Large intestine (tissue), 3 donors: ENCODE measurements around the gene ZNF337. TPM values are rescaled to one million over a fixed set of nuclear protein-coding genes. Genes with fewer than 3 reads are reported as not detected.
"Not testable (repeated sequence)": the region's sequence is repeated elsewhere in the genome, so short reads cannot be mapped to it uniquely, and the experiment has no call there.

Source experiments
- DNase-seq, 2 donors: peaks; one replicate each; pipeline versions ENCODE4 v3.0.0 to v3.0.0-alpha.2; 2013
- H3K27ac ChIP-seq: one replicate; pipeline ENCODE4 v1.5.1; 2013; ENCODE audit warnings: low read length
- H3K27me3 ChIP-seq: 2 replicates; pipeline ENCODE4 v1.6.1; 2013; ENCODE audit warnings: low read length; ENCODE audit not compliant: control insufficient read depth, insufficient read depth
- H3K36me3 ChIP-seq: 2 replicates; pipeline ENCODE4 v1.6.1; 2013; ENCODE audit warnings: low read length; ENCODE audit not compliant: control insufficient read depth, insufficient read depth
- H3K4me1 ChIP-seq: one replicate; pipeline ENCODE4 v1.6.1; 2013; ENCODE audit warnings: low read length; ENCODE audit not compliant: control insufficient read depth, insufficient read depth
- H3K4me3 ChIP-seq: one replicate; pipeline ENCODE4 v1.5.1; 2013; ENCODE audit warnings: low read length
- H3K9me3 ChIP-seq: one replicate; pipeline ENCODE4 v1.6.1; 2013; ENCODE audit warnings: mild to moderate bottlenecking, low read depth, low read length, moderate library complexity; ENCODE audit not compliant: control insufficient read depth
- WGBS: methylation state at CpG from one replicate; pipeline ENCODE4 v1.1.5; 2013; ENCODE audit warnings: low lambda C conversion rate; ENCODE audit not compliant: insufficient coverage; 5-methylcytosine and 5-hydroxymethylcytosine counted together
- polyA plus RNA-seq: library from polyadenylated mRNA; unstranded; fragments of 120-200 nt; gene quantifications from one replicate; pipeline ENCODE4 v1.2.1, GENCODE V29; 2013

Gene ZNF337
- polyA plus RNA-seq, 1 donor, result 28.0 TPM

DNA sequence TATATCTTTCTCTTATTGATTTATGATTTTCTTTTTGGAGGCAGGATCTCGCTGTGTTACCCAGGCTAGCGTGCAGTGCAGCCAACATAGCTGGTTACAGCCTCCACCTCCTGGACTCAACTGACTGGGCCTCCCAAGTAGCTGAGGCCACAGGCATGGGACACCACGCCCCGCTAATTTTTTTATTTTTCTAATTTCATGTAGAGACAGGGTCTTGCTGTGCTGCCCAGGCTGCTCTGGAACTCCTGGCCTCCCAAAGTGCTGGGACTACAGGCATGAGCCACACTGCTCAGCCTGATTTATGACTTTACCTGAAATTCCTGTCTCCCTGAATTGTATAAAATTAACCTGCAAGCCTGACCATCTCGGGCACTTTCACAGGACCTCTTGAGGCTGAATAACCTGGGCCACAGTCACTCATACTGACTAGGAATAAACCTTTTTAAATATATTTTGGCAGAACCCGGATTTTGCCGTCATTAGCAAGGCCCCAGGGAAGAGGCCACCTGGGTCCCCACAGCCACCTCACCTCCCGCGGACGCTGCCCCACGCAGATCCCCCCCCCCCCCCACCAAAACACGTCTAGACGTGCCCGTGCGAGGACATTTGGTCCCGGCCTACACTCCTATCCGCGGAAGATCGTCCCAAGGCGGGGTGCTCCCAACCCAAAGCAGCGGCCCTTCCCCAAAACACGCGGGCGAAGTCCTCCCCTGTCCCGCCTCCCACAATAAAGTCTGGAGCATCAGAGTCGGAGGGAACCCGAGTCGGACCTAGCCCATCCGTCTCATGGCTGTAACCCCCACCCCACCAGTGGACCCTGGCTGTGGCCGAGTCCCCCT lies 902 bp downstream of the ZNF337 start:
- DNase-seq, result peak; percentile 5 to 22
- WGBS, result 100% methylated on average over 2 of the region's 30 CpGs
- H3K4me1 ChIP-seq, result peaks cover 4% of the 10 kb centered on the region
- H3K27ac ChIP-seq, result peak overlapping the region; percentile 86
- peak overlapping the region; percentile 92 for H3K4me3 ChIP-seq
- no peaks in the 10 kb centered on the region for H3K27me3 ChIP-seq
- peaks cover 3% of the 10 kb centered on the region for H3K36me3 ChIP-seq
- peaks cover 4% of the 10 kb centered on the region for H3K9me3 ChIP-seq

DNA sequence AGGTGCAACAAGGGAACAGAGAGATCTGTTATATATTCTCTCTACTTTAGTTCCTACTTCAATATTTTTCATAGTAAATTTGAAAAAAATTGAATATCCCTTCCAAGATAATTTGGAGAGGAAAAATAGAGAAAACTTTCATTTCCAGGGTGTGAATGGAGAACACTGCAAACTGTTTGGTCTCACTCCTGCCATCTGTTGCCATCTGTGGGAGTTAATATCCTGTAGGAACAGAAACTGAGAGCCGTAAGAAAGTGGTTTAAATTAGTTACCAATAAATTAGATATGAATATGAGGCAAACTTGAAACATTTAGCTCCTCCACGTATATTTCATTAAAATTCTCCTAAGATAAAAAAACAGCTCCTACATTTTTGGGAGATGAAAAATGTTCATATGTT lies 4.2 kb downstream of the ZNF337 start:
- 80% methylated on average over 2 of the region's 2 CpGs for WGBS
- Histone ChIP-seq H3K27me3 (no peaks in the 10 kb centered on the region), H3K27ac (no peak overlapping the region), H3K4me3 (no peak overlapping the region), H3K36me3 (peaks cover 3% of the 10 kb centered on the region), H3K4me1 (peaks cover 4% of the 10 kb centered on the region), H3K9me3 (no peaks in the 10 kb centered on the region)
- DNase-seq, result no peak

DNA sequence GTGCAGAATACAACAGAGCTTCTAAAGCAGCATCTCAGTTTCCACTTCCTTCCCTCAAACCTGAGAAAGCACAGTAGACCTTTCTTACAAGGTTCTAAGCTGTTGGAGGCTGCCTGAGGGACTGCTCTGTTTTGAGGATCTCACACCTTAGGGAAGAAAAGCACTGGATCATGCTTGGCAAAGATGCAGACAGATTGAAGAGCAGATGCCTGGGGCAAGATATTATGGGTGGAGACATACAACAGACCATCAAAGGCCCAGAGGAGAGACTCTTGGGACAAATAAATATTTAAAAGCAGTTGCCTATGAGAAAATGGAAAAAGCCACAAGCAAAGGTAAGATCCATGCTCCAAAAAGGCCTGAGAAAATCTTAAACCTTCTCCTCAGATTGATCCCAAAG lies 6.2 kb downstream of the ZNF337 start:
- Histone ChIP-seq H3K36me3 (peaks cover 14% of the 10 kb centered on the region), H3K4me3 (no peak overlapping the region), H3K9me3 (no peaks in the 10 kb centered on the region), H3K27me3 (no peaks in the 10 kb centered on the region), H3K27ac (no peak overlapping the region), H3K4me1 (peaks cover 1% of the 10 kb centered on the region)
- DNase-seq, result no peak

DNA sequence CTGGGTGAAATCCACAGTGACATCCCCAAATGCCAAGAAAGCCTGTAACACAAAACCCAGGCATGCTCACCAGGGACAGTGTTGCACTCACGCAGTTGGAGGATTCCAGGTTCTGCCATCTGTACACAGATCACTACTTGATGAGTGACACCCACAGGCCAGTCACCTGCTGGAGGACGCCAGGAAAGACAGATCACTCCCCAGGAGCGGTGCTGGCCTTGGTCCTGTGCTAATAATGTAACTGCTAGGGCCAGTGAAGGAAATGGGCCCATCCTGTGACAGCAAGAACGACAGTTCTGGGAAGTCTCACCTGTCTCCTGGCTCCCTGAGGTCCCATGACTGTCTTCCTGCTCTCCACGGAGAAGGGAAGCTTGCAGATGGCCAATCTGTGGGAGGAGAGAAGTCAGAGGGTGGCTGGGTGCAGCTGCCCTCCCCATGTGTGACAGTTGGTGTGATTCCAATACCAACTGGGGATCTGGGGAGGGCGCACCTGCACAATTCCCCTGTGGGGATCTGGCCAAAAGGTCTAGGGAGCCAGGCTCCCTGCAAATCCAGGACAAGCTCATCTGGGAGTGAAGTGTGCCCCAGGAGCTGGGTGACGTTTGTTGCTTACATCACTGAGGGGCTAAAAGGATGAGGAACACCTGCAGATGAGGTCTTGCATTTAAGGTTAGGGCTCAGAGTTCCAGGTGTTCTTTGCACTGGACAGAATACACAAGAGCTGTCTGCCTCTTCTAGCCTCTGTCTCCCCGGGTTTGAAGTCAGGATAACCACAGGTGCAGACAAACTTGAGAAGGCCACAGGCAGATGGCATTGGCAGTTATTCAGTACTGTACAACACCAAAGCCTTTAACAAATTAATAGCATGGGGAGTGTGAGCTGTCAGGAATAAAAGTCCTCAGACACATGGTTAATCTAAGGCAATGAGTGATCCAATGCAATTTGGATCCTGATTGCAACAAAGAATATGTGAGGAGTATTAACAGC lies 10.3 kb downstream of the ZNF337 start:
- DNase-seq, result no peak
- no peaks in the 10 kb centered on the region for H3K4me1 ChIP-seq
- no peak overlapping the region for H3K27ac ChIP-seq
- H3K27me3 ChIP-seq, result no peaks in the 10 kb centered on the region
- no CpG with 5 or more reads among the region's 8 CpGs for WGBS
- H3K36me3 ChIP-seq, result peaks cover 22% of the 10 kb centered on the region
- H3K4me3 ChIP-seq, result no peak overlapping the region
- H3K9me3 ChIP-seq, result no peaks in the 10 kb centered on the region

DNA sequence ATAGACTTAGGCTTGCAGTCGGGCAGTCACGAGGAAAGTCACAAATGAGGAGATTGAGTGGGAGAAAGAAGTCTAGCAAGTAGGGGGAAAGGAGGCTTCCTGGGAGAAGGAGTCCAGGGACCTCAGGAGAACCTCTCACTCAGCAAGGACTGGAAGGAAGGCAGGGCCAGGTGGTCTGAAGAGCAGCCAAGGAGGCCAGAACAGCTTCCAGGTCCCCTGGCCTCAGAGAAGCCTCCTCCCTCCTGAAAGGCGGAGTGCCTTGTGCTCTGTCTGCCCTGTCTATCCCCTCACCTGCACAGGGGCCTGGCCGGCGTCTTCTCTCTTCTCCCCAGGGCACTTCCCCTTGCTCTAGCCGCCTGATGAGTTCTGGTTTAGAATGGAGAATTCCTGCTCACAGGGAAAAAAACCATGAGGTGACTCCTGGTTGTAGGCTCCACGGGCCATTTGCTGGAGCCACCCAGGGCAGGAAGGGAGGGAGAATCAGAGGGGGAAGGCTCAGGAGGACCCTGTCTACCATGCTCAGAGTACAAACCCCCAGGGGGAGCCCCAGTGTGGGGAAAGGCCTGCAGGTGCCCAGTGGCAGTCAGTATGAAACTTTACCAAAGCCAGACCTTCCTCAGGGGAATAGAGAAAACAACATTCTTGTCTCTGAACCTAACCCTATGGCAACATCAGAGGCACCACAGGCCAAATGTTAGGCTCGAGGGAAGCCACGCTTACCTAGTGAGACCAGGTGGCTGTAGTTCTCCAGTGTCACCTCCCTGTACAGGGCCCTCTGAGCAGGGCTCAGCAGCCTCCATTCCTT lies 11.2 kb downstream of the ZNF337 start:
- DNase-seq, result no peak
- H3K4me3 ChIP-seq, result no peak overlapping the region
- no peak overlapping the region for H3K27ac ChIP-seq
- H3K36me3 ChIP-seq, result peaks cover 26% of the 10 kb centered on the region
- H3K27me3 ChIP-seq, result no peaks in the 10 kb centered on the region
- 100% methylated on average over 2 of the region's 9 CpGs for WGBS
- no peaks in the 10 kb centered on the region for H3K9me3 ChIP-seq
- H3K4me1 ChIP-seq, result no peaks in the 10 kb centered on the region

DNA sequence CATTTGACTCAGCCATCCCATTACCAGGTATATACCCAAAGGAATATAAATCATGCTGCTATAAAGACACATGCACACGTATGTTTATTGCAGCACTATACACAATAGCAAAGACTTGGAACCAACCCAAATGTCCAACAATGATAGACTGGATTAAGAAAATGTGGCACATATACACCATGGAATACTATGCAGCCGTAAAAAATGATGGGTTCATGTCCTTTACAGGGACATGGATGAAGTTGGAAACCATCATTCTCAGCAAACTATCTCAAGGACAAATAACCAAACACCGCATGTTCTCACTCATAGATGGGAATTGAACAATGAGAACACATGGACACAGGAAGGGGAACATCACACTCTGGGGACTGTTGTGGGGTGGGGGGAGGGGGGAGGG lies 12.8 kb downstream of the ZNF337 start:
- not testable (repeated sequence) for H3K4me1 ChIP-seq
- peaks cover 26% of the 10 kb centered on the region for H3K36me3 ChIP-seq

DNA sequence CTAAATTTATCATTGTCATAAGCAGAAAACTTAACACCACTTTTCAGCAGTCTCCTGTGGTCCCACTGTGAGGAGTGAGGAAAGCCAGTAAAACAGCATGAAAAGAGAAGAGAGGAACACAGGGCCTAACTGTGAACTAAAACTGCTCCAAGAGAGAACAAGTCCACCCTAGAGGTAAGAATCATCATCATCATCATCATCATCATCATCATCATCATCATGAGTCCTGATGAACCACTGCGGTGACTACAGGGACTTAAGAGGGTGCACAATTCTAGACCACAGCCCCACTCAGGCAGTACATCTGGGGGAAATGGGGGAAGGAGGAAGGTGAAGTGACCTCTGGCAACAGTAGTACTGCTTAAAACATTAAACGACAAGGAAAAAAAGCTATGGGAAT lies 13.6 kb downstream of the ZNF337 start:
- Histone ChIP-seq H3K27me3 (no peaks in the 10 kb centered on the region), H3K4me1 (no peaks in the 10 kb centered on the region), H3K9me3 (no peaks in the 10 kb centered on the region), H3K4me3 (no peak overlapping the region), H3K27ac (no peak overlapping the region), H3K36me3 (peaks cover 31% of the 10 kb centered on the region)
- WGBS, result 86% methylated on average over 1 of the region's 2 CpGs
- DNase-seq, result no peak

More for the DNA sequence above, 12.8 kb downstream of the ZNF337 start:
- H3K4me3 ChIP-seq, H3K27ac ChIP-seq, H3K9me3 ChIP-seq, DNase-seq, H3K27me3 ChIP-seq: not testable (repeated sequence)
- no CpG with 5 or more reads among the region's 3 CpGs for whole genome bisulfite sequencing

DNA sequence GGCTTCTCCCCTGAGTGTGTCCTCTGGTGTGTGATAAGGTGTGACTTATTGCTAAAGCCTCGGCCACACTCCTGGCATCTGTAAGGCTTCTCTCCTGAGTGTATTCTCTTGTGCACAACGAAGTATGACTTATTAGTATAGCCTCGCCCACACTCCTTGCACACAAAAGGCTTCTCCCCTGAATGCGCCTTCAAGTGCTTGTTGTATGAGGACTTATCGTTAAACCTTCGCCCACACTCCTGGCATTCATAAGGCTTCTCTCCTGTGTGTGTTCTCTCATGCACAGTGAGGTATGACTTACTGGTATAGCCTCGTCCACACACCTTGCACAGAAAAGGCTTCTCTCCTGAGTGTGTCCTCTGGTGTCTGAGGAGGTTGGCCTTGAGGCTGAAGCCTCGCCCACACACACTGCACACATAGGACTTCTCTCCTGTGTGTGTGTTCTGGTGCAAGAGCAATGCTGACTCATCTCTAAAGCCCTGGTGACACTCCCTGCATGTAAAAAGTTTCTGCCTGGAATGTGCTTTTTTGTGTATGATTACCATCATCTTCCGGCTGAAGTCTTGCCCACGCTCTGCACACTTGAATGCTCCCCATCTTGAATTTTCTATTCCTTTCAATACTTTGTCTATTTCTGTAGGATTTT lies 20.4 kb downstream of the ZNF337 start:
- no peak for DNase-seq
- WGBS, result no CpG with 5 or more reads among the region's 10 CpGs
- no peak overlapping the region for H3K27ac ChIP-seq
- no peaks in the 10 kb centered on the region for H3K27me3 ChIP-seq
- H3K9me3 ChIP-seq, result no peaks in the 10 kb centered on the region
- H3K4me3 ChIP-seq, result no peak overlapping the region
- peaks cover 55% of the 10 kb centered on the region for H3K36me3 ChIP-seq
- no peaks in the 10 kb centered on the region for H3K4me1 ChIP-seq

DNA sequence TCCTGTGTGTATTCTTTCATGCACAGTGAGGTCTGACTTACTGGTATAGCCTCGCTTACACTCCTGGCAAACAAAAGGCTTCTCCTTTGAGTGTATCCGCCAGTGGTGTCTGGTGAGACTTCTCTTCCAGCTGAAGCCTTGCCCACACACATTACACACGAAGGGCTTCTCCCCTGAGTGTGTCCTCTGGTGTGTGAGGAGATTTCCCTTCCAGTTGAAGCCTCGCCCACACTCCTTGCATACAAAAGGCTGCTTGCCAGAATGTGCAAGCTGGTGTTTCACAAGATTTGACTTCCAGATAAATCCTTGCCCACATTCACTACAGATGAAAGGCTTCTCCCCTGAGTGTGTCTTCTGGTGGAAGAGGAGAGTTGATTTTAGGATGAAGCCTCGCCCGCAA lies 21.5 kb downstream of the ZNF337 start:
- no peak for DNase-seq
- no CpG with 5 or more reads among the region's 6 CpGs for WGBS
- Histone ChIP-seq H3K9me3 (no peaks in the 10 kb centered on the region), H3K4me3 (no peak overlapping the region), H3K27me3 (no peaks in the 10 kb centered on the region), H3K4me1 (no peaks in the 10 kb centered on the region), H3K36me3 (peaks cover 50% of the 10 kb centered on the region), H3K27ac (no peak overlapping the region)
